HEK293 (cell line): ENCODE measurements around the gene TPCN2.

Experiments used
- BCL11B ChIP-seq: fragments of 450-650 bp; formaldehyde crosslinking; IDR thresholded peaks from 2 replicates; pipeline ENCODE4 v1.5.1; 2016; ENCODE audit warnings: low read depth, missing biosample characterization, missing genetic modification characterization
- HOXA7 ChIP-seq: sonication (generic); formaldehyde crosslinking; IDR thresholded peaks from 2 replicates; pipeline ENCODE4 v1.8.1; 2022; ENCODE audit warnings: missing genetic modification reagents, borderline replicate concordance
- KLF7 ChIP-seq: fragments of 450-650 bp; formaldehyde crosslinking; IDR thresholded peaks from 2 replicates; pipeline ENCODE4 v1.5.1; 2016; ENCODE audit warnings: missing biosample characterization, missing genetic modification characterization, borderline replicate concordance
- RBAK ChIP-seq: fragments of 450-650 bp; formaldehyde crosslinking; IDR thresholded peaks from 2 replicates; pipeline ENCODE4 v1.5.1; 2016; ENCODE audit warnings: missing biosample characterization, missing genetic modification characterization
- ZNF558 ChIP-seq: fragments of 450-650 bp; formaldehyde crosslinking; IDR thresholded peaks from 2 replicates; pipeline ENCODE4 v1.5.1; 2016; ENCODE audit warnings: missing biosample characterization, missing genetic modification characterization
- ZNF792 ChIP-seq: fragments of 450-650 bp; formaldehyde crosslinking; IDR thresholded peaks from 2 replicates; pipeline ENCODE4 v1.5.1; 2016; ENCODE audit warnings: missing biosample characterization, missing genetic modification characterization
- TF ChIP-seq, protein P1 (sequence below): IDR thresholded peaks from 2 replicates; pipeline ENCODE4 v1.6.1; 2011; ENCODE audit warnings: mild to moderate bottlenecking, low read depth, low read length, borderline replicate concordance
- TF ChIP-seq, protein P2 (sequence below): fragments of 450-650 bp; formaldehyde crosslinking; IDR thresholded peaks from 2 replicates; pipeline ENCODE4 v1.5.1; 2017; ENCODE audit warnings: missing biosample characterization, missing genetic modification characterization

DNA sequence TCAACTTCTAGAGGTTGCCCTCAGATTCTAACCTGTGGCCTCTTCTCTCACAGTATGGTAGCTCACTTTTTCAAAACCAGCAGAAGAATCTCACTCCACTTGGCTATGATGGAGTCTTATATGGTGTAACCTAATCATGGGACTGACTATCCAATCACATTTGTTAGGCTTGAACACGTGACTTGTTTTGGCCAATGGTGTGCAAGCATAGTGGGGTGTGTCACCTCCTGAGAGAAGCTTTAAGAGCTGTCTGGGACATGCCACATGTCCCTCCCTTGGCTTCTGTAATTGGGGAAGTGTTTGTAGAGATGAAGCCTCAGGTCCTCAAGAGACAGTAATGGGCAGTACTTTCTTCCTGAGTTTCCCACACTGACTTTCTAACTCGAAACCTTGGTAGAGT is 94.2 kb downstream of the TPCN2 start:
- TF ChIP-seq HOXA7 (CRISPR knock-in tag) (no peak), BCL11B (no peak), ZNF558 (tag by site-specific recombination) (no peak), ZNF792 (tag by site-specific recombination) (no peak), RBAK (tag by site-specific recombination) (no peak), KLF7 (tag by site-specific recombination) (no peak)
- TF ChIP-seq, protein P1, sequence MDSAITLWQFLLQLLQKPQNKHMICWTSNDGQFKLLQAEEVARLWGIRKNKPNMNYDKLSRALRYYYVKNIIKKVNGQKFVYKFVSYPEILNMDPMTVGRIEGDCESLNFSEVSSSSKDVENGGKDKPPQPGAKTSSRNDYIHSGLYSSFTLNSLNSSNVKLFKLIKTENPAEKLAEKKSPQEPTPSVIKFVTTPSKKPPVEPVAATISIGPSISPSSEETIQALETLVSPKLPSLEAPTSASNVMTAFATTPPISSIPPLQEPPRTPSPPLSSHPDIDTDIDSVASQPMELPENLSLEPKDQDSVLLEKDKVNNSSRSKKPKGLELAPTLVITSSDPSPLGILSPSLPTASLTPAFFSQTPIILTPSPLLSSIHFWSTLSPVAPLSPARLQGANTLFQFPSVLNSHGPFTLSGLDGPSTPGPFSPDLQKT: no peak
- TF ChIP-seq, protein P2, sequence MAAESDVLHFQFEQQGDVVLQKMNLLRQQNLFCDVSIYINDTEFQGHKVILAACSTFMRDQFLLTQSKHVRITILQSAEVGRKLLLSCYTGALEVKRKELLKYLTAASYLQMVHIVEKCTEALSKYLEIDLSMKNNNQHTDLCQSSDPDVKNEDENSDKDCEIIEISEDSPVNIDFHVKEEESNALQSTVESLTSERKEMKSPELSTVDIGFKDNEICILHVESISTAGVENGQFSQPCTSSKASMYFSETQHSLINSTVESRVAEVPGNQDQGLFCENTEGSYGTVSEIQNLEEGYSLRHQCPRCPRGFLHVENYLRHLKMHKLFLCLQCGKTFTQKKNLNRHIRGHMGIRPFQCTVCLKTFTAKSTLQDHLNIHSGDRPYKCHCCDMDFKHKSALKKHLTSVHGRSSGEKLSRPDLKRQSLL (tag by site-specific recombination): no peak
